GM12864 (cell line): ENCODE measurements around the gene ATOSA.
A peak's percentile ranks its signal among the peaks of the same experiment; 100 is the strongest.

Experiments
- DNase-seq: peaks from one replicate; pipeline ENCODE4 v3.0.0-alpha.2; 2011; ENCODE audit warnings: low read depth
- H3K4me3 ChIP-seq: 2 replicates; pipeline ENCODE4 v1.5.1; 2011; ENCODE audit warnings: mild to moderate bottlenecking, low read depth, low read length, control low read depth
- TF ChIP-seq, protein P1 (sequence below): IDR thresholded peaks from 2 replicates; pipeline ENCODE4 v1.5.1; 2011; ENCODE audit warnings: low read depth, mild to moderate bottlenecking, moderate library complexity, low read length, control low read depth, inconsistent platforms; ENCODE audit errors: missing control alignments

The ATOSA gene

DNA sequence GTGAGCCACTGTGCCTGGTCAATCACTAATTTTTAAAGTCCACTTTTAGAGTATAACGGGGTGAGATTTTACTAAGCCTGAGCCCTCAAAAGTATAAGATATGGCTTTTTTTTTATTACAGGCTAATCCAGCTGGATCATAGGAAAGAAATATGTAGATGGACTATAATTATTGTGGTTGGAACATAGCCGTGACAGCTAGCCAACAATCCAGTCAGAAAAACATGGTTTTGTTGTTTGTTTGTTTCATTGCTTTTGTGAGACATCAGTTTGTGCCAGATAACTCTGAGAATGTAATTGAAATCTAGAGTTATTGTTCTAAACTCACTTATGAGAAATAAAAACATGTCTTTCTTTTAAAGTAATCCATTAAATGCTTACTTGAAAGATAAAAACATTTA, 37.3 kb upstream of the ATOSA start:
- no peak for DNase-seq
- TF ChIP-seq, protein P1, sequence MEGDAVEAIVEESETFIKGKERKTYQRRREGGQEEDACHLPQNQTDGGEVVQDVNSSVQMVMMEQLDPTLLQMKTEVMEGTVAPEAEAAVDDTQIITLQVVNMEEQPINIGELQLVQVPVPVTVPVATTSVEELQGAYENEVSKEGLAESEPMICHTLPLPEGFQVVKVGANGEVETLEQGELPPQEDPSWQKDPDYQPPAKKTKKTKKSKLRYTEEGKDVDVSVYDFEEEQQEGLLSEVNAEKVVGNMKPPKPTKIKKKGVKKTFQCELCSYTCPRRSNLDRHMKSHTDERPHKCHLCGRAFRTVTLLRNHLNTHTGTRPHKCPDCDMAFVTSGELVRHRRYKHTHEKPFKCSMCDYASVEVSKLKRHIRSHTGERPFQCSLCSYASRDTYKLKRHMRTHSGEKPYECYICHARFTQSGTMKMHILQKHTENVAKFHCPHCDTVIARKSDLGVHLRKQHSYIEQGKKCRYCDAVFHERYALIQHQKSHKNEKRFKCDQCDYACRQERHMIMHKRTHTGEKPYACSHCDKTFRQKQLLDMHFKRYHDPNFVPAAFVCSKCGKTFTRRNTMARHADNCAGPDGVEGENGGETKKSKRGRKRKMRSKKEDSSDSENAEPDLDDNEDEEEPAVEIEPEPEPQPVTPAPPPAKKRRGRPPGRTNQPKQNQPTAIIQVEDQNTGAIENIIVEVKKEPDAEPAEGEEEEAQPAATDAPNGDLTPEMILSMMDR: no peak
- H3K4me3 ChIP-seq: no peak overlapping the region

DNA sequence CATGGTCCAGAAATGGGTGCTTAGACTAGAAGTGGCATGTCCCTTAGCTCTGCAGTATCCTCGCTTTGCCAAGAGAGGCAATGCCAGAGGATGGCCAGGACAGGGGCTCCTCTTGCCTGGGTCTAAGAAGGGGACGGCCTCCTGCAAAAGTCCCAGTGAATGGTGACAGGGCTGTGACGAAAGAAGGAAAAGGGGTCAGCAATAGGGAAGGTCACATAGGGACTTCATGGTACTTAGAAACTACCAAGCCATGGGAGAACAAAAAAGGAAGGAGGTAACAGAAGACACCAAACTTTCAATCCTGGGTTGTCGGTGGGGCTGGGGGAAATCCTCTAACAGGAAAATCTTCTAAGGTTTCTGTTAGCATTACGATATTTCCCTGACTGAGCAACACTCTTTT, 36.2 kb upstream of the ATOSA start:
- no peak for DNase-seq
- TF ChIP-seq, protein P1: no peak
- H3K4me3 ChIP-seq: no peak overlapping the region

DNA sequence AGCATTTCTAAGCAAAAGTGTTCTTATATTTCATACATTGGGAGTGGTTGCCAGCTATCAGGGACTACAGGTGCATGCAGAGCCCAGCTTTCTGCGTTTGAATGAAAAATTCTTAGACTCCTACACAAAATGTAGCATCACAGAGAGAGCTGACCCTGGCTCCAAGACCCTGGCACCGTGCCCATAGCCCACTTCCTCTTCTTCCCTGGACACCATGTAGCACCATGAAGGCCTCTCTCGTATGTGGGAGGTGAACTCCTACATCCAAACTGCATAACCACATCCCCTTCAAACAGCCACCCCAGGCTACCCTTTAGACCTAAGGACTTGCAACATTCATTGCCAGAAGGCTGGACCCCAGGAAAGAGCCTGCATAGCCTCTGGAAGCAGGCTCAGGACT, 35.8 kb upstream of the ATOSA start:
- H3K4me3 ChIP-seq: no peak overlapping the region
- TF ChIP-seq, protein P1: no peak
- DNase-seq: no peak

DNA sequence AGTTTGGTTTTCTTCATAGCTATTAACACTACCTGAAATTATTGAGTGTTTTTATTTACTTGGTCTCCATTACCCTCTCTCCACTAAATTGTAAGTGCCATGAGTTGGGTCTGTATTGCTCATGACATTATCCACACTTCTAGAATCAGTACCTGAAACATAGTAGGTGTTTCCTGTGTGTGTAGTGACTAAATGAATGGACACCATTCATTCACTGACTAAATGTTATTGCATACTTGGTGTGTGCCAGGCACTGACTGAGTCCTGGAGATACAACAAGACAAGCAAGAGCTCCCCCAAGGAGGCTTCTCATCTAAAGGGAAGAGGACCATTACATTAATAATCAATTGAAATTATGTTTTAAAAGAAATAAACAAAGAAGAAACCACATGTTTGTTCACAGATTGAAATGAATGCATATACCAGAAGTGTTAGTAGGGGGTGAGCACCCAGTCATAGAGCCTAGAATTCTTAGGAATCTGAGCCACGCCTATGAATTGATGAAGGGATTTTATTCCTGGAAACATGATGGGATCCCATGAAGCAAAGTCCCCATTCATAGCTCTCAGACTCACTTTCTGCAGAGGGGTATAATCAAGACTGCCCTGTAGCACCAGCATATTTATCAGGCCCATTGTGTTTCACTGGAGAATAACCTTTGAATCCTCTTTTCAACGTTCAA, 31.7 kb upstream of the ATOSA start:
- TF ChIP-seq, protein P1: no peak
- no peak overlapping the region for H3K4me3 ChIP-seq
- DNase-seq: no peak

DNA sequence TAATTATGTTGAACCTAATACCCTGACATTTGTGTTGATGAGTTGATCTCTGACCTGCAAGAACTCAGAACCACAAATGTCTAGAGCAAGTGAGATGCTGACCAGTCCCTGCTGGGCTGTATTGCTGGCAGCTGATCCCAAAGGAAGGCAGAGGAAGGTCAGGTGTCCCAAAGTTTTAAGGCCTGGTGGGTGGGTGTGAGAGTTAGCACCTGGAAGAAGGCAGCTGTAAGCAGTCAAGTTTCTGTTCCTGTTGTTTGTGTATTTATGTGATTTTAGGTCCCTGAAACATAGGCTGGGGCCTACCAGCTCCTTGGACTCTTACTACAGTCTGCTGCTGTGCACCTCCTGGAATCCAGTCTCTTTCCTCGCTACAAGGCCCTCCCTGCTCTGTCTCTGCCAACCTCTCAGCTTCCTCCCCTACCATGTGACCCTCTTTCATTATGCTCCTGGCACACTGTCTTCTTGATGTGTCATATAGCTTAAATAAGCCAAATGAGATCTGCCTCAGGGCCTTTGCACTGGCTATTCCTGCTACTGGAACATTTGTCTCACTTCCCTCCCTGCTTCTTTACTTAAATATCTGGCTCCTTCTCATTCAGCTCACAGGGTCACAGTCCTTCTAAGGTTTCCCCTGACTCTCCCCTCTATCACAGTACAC, 31.0 kb upstream of the ATOSA start:
- no peak overlapping the region for H3K4me3 ChIP-seq
- DNase-seq: peak; percentile 22
- TF ChIP-seq, protein P1: no peak

DNA sequence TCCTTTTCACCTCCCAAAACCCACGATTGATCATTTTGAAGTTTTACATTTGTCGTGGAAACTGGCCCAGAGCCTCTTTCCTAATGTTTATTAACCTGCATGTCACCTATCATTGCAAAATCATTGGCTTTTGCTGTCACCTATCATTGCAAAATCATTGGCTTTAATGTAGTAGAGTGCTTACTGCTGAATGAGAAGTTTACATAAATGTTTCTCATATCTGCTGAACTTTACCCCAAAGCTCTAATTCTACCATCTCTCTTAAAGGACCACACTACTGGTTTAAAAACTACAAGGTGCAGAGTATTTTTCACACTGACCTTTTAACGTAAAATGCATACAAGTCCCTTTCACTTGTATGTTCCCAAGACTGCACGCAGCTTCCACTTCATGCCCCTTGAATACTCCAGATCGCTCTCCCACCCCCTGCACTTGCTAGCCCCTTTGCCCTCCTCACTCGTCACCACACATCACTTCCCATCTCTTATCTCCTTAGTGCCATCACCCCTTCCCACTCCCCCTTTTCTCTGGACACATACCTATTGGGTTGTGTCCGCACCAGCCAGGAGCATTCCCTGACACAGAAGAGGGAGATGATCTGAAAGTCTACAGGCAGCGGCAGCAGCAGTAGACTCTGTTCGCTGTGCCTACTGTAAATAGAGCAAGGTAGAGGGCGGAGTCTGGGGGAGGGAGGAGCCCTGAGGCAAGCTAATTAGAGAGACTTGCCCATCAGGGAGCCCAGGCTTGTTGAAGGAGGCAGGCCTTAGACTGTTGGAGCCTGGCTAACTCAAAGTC, 30.2 kb upstream of the ATOSA start:
- peak; percentile 52 for DNase-seq
- TF ChIP-seq, protein P1: no peak

More for the DNA sequence above, 30.2 kb upstream of the ATOSA start:
- H3K4me3 ChIP-seq: peak overlapping the region; percentile 38
